ENCODE data around the gene TP53BP2.
A peak's percentile ranks its signal among the peaks of the same experiment; 100 is the strongest.

The TP53BP2 gene

GRCh38 chr1:223793716-223794115 lies 52.0 kb downstream of the TP53BP2 start:
- DNase-seq (ENCODE audit: low read depth in 2 of 2), result no peak

GRCh38 chr1:223792046-223792445 lies 53.7 kb downstream of the TP53BP2 start:
- no peak for DNase-seq (ENCODE audit: low read depth in 2 of 2)

- DNase-seq (ENCODE audit: low read depth in 2 of 2), result no peak
Observed at GRCh38 chr1:223788746-223789415, 56.9 kb downstream of the TP53BP2 start.

DNA sequence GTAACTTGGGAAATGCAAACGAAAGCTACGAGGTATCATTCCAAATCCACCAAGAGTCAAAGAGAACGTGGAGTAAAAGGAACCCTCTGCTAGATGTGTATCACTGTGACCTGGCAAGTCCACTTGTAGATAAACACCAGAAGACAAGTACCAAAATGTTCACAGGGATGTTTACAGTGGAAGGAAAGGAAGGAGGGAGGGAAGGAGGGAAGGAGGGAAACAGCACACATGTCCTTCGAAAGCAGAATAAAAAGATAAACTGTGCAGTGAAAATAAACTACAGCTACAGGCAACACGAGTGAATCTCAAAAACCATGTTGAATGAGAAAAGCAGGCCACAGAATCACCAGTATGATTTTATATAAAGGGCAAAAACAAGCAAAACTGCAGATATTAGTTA lies 59.9 kb downstream of the TP53BP2 start:
- DNase-seq (ENCODE audit: low read depth in 2 of 2), result no peak

GRCh38 chr1:223784541-223784940 lies 61.2 kb downstream of the TP53BP2 start:
- no peak for DNase-seq (ENCODE audit: low read depth in 2 of 2)

- no peak for DNase-seq (ENCODE audit: low read depth in 2 of 2)
Observed at GRCh38 chr1:223783676-223784075, 62.1 kb downstream of the TP53BP2 start.

GRCh38 chr1:223780949-223781348 lies 64.8 kb downstream of the TP53BP2 start:
- no peak for DNase-seq (ENCODE audit: low read depth in 2 of 2)

DNA sequence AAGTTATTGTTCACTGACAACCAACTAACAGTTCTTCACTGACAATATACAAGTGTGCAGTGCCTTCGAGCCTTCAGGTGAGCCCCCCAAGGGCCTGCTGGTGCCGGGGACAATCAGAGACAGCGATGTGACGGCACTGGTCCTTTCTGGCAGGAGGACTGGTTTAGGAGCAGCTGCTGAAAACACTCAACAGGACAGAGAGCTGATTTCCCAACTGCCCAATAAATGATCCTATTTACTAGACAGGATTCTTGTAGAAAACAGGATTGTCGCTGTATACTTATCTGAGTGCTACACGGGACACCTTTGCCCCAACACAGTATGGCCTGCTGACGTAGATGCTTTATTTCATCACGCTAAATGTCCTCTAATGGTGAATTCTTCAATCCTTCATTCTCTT lies 65.4 kb downstream of the TP53BP2 start:
- DNase-seq (ENCODE audit: low read depth in 2 of 2), result no peak

- no peak for DNase-seq (ENCODE audit: low read depth in 2 of 2)
Observed at GRCh38 chr1:223776826-223777454, 68.8 kb downstream of the TP53BP2 start.

DNA sequence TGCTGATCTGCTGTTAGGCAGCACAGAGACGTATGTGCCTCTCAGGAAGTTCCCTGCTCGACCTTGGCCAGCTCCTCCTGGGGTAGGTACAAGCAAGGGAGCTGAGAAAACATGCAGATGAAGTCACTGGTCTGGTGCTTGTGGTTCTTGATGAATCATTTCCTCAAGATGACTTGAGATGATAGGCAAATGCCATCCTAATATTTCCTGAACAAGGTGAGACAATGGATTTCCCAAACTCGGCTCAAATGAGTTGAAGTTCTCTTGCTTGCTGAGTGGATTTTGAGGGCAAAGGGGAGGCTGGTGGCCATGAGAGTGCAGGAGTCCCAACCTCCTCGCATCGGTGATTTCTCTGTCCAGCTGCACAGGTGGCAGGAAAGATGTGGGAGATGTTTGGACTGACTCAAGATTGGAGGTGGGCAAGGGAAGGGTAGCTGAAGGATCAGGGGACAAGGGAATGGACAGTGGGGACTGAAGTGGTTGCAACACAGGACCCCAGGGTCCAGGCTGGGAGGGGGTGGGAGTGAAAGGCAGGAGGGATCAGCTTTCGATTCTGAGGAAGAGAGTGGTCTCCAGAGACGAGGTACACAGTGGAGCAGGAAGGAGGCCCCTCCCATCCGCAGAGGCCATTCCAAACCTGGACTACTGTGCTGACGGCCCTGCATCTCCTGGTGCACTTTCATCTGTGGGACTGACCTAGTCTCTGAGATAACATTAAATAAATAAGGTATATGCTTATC lies 69.5 kb downstream of the TP53BP2 start:
- DNase-seq (ENCODE audit: low read depth in 2 of 2), result peak; percentile 9 to 36

DNA sequence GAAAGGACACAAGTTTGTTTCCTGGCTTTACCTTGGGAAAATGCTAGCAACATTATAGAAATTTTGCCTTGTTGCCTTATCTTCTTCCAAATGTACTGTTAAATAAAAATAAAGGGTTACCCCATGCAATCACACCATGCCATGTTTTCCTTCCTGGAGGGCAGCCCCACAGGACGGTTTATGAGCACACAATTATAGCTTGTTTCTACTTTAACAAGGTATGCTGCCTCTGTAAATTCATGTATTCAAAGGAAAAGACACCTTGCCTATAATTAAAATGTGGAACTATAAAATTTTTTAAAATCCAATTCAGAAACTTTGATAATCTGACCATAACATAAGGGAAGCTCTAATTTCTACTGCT lies 70.1 kb downstream of the TP53BP2 start:
- no peak for DNase-seq (ENCODE audit: low read depth in 2 of 2)

DNA sequence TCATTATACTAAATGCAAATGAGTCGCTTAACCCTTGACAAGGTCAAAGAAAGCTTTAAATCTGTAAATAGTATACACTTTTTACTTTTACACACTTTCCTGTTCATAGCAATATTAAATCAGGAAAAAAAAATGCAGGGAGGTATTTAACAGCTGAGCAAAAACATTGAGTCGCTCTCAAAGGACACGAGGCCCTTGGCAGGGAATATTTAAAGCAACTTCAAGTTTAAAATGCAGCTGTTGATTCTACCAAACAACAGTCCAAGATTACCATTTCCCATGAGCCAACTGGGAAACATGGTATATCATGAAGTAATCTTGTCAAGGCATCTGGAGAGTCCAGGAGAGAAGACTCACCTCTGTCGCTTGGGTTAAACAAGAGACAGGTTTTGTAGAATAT lies 70.7 kb downstream of the TP53BP2 start:
- no peak for DNase-seq (ENCODE audit: low read depth in 2 of 2)

DNA sequence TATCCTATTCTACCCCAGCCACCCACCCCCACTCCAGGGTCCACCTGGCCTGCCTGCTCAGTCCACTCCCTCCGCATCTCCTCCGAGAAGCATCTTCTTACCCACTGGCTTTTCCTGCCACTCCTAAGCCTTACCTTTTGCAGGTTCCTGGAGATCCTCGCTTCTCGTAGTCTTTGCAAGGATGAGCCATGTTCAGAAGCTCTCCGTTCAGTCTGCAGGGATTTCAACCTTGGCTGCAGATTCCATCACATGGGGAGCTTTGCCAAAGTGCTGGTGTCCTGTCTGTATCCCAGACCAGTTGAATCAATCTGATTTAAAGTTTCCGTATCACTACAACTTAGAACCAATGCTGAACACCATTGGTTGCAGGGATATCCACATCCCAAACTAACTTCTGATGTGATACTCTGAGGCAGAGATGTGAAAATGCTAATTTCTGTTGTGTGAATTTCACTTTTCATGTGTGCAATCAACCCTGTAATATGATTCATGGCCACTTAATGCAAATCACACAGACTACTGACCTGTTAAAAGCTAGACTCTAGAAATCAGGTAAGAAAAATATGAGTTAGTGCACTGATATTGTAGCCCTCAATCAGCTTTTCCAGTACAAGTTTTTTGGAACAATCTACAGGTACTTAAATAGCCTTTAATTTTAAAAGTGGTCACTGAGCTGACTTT lies 71.5 kb downstream of the TP53BP2 start:
- no peak for DNase-seq (ENCODE audit: low read depth in 2 of 2)

GRCh38 chr1:223772771-223773160 lies 73.0 kb downstream of the TP53BP2 start:
- no peak for DNase-seq (ENCODE audit: low read depth in 2 of 2)

GRCh38 chr1:223771814-223772770 lies 73.7 kb downstream of the TP53BP2 start:
- no peak for DNase-seq (ENCODE audit: low read depth in 2 of 2)

DNA sequence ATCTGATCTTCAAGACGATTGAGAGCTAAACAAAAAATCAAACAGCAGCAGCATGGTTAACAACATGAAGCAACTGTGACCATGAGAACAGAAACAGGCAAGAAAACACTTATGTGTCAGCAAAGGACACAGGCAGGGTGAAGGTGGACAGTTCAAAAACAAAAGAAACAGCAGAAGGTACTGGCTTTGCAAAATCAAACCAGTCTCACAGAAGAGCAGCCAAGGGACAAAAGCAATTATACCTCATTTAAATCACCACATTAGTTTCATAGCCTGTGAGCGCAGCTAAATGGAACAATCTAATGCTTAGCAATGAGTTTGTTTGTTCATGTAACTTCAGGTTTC lies 74.3 kb downstream of the TP53BP2 start:
- no peak for DNase-seq (ENCODE audit: low read depth in 2 of 2)

DNA sequence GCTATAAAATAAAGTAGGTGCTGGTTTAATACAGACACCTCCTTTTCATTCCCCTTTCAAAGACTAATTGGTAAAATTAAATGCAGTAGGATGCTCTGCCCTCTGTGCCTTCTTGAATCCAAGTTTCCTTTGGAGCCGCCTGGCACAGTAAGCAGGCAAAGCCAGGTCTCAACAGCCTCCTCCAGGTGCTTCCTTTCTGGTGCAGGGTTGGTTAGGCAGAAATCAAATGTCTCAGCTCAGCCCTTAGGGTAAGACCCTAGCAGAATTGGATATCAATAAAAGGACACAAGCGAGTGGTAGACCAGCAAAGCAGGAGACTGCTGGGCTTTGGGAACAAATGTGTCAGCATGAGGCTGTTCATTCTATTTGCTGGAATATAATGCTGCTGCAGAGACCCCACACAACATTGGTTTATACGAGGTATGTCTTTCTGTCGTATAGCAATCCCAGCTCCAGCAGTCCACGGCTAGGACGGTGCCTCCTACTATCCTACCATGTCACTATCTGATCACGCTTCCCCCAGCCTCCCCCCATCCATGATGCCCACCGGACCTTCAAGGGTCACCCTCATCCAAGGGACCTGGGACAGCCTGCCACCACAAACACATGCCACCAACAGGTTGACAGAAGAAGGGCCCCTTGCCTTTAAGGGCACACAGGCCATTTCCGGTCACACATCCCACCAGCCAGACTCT lies 75.0 kb downstream of the TP53BP2 start:
- no peak for DNase-seq (ENCODE audit: low read depth in 2 of 2)

- no peak for DNase-seq (ENCODE audit: low read depth in 2 of 2)
Observed at GRCh38 chr1:223765719-223766340, 79.9 kb downstream of the TP53BP2 start.

- DNase-seq (ENCODE audit: low read depth in 2 of 2), result no peak
Observed at GRCh38 chr1:223765036-223765718, 80.6 kb downstream of the TP53BP2 start.

DNA sequence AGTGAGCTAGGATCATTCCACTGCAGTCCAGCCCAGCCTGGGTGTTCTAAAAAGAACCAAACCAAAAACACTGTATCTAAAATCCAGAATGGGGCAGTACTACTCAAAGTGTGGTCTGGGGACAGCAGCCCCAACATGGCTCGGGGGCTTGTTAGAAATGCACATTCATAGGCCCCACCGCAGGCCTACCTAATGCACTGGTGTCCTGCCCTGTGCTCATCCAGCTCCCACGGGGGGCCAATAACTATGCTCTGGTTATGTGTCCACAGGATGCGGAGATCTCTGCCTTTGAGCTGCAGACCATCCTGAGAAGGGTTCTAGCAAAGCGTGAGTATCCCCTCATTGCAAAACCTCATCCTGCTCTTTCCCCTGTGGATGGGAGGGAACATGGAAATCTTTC lies 81.9 kb downstream of the TP53BP2 start:
- DNase-seq (ENCODE audit: low read depth in 2 of 2), result no peak
